Upper lobe of right lung (tissue), 1 donor: ENCODE measurements around the gene STAB2. TPM values are rescaled to one million over a fixed set of nuclear protein-coding genes. Genes with fewer than 3 reads are reported as not detected.

Experiments used
- ATAC-seq: fragments of 200-7000 bp; cut with Tn5 transposase; one replicate; pipeline ENCODE4 v1.9.1; 2020; ENCODE audit warnings: mild to moderate bottlenecking, moderate library complexity
- DNase-seq: peaks from one replicate; pipeline ENCODE4 v3.0.0-alpha.2; 2020
- H3K27ac ChIP-seq: fragments of 200-600 bp; one replicate; pipeline ENCODE4 v1.8.0; 2022
- H3K27me3 ChIP-seq: fragments of 200-600 bp; one replicate; pipeline ENCODE4 v1.8.0; 2022; ENCODE audit warnings: mild to moderate bottlenecking
- H3K36me3 ChIP-seq: fragments of 200-600 bp; one replicate; pipeline ENCODE4 v1.8.0; 2022
- H3K4me1 ChIP-seq: fragments of 200-600 bp; one replicate; pipeline ENCODE4 v1.8.0; 2022
- H3K4me3 ChIP-seq: fragments of 200-600 bp; one replicate; pipeline ENCODE4 v1.8.0; 2022; ENCODE audit warnings: mild to moderate bottlenecking
- H3K9me3 ChIP-seq: fragments of 200-600 bp; one replicate; pipeline ENCODE4 v1.8.0; 2022
- intact Hi-C: fragments of 100-400 bp; cut with DNase I; formaldehyde crosslinking; loops from one replicate; pipeline ENCODE4 v1.11.0; 2022
- total RNA-seq: library from RNA; stranded (reverse); fragmentation: NEBNext Ultra II Directional; extraction: Animal tissue kit (Norgen Biotek cat#: 25700); gene quantifications from one replicate; pipeline ENCODE4 v1.2.1, GENCODE V29; 2021
- TF ChIP-seq, protein P1 (sequence below): fragments of 200-600 bp; IDR thresholded peaks from one replicate; pipeline ENCODE4 v1.8.0; 2022; ENCODE audit warnings: antibody characterized with exemption
- donor health status: DM: no; HTN: yes; CAD: no; lungs with severe emphysema.

Gene STAB2
- total RNA-seq, 1 donor from 2014 or later = 2.6 TPM

GRCh38 chr12:103572312-103573045 is 14.6 kb upstream of the STAB2 start:
- no peaks in the 10 kb centered on the region for H3K9me3 ChIP-seq
- ATAC-seq (no peak), DNase-seq (no peak)
- intact Hi-C loops = no loop called here
- H3K36me3 ChIP-seq = no peaks in the 10 kb centered on the region
- no peaks in the 10 kb centered on the region for H3K4me1 ChIP-seq
- peaks cover 12% of the 10 kb centered on the region for H3K27me3 ChIP-seq
- H3K27ac ChIP-seq = no peak overlapping the region
- H3K4me3 ChIP-seq = no peak overlapping the region
- TF ChIP-seq, protein P1, sequence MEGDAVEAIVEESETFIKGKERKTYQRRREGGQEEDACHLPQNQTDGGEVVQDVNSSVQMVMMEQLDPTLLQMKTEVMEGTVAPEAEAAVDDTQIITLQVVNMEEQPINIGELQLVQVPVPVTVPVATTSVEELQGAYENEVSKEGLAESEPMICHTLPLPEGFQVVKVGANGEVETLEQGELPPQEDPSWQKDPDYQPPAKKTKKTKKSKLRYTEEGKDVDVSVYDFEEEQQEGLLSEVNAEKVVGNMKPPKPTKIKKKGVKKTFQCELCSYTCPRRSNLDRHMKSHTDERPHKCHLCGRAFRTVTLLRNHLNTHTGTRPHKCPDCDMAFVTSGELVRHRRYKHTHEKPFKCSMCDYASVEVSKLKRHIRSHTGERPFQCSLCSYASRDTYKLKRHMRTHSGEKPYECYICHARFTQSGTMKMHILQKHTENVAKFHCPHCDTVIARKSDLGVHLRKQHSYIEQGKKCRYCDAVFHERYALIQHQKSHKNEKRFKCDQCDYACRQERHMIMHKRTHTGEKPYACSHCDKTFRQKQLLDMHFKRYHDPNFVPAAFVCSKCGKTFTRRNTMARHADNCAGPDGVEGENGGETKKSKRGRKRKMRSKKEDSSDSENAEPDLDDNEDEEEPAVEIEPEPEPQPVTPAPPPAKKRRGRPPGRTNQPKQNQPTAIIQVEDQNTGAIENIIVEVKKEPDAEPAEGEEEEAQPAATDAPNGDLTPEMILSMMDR = no peak

GRCh38 chr12:103573185-103573584 is 13.9 kb upstream of the STAB2 start:
- Histone ChIP-seq H3K9me3 (no peaks in the 10 kb centered on the region), H3K4me1 (no peaks in the 10 kb centered on the region), H3K27ac (no peak overlapping the region), H3K36me3 (no peaks in the 10 kb centered on the region), H3K27me3 (peaks cover 12% of the 10 kb centered on the region), H3K4me3 (no peak overlapping the region)
- intact Hi-C loops = no loop called here
- ATAC-seq (no peak), DNase-seq (no peak)
- TF ChIP-seq, protein P1 = no peak

- no peak overlapping the region for H3K27ac ChIP-seq
- H3K36me3 ChIP-seq = no peaks in the 10 kb centered on the region
- no peaks in the 10 kb centered on the region for H3K4me1 ChIP-seq
- DNase-seq = no peak
- H3K9me3 ChIP-seq = no peaks in the 10 kb centered on the region
- TF ChIP-seq, protein P1 = no peak
- ATAC-seq = no peak
- H3K27me3 ChIP-seq = no peaks in the 10 kb centered on the region
- intact Hi-C loops = no loop called here
- H3K4me3 ChIP-seq = no peak overlapping the region
Measured at GRCh38 chr12:103578926-103579325, 8.1 kb upstream of the STAB2 start.

DNA sequence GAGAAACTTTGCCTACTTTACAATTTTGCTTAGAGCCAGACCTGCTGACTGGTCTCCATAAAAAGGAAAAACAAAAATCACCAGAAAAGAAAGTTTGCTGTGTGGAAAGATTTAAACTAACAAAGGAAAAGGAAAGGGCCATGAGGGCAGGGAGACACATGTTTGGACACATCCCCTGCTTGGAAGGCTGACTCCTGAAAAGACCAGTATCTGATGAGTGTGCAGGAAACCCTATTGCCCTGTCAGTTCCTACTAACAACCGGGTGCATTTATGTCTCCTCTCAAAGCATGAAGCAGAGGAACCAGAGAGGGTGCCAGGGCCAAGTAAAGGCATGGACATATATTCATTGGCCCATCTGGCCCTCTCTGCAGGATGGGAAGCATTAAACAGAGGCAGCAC is 7.0 kb upstream of the STAB2 start:
- ATAC-seq = no peak
- intact Hi-C loops = no loop called here
- TF ChIP-seq, protein P1 = no peak
- Histone ChIP-seq H3K4me1 (no peaks in the 10 kb centered on the region), H3K27me3 (peaks cover 5% of the 10 kb centered on the region), H3K36me3 (no peaks in the 10 kb centered on the region), H3K4me3 (no peak overlapping the region), H3K27ac (no peak overlapping the region), H3K9me3 (no peaks in the 10 kb centered on the region)
- DNase-seq = no peak

- Histone ChIP-seq H3K36me3 (no peaks in the 10 kb centered on the region), H3K4me3 (no peak overlapping the region), H3K27ac (no peak overlapping the region), H3K9me3 (no peaks in the 10 kb centered on the region), H3K4me1 (no peaks in the 10 kb centered on the region), H3K27me3 (peaks cover 5% of the 10 kb centered on the region)
- ATAC-seq (no peak), DNase-seq (no peak)
- intact Hi-C loops = no loop called here
- TF ChIP-seq, protein P1 = no peak
Measured at GRCh38 chr12:103583008-103583407, 4.1 kb upstream of the STAB2 start.
